ENCODE results near the gene DIP2C.
"Not testable (repeated sequence)": the region's sequence is repeated elsewhere in the genome, so short reads cannot be mapped to it uniquely, and the experiment has no call there.

The DIP2C gene

GRCh38 chr10:435397-435796 is 254.1 kb downstream of the DIP2C start:
- no peak for DNase-seq

DNA sequence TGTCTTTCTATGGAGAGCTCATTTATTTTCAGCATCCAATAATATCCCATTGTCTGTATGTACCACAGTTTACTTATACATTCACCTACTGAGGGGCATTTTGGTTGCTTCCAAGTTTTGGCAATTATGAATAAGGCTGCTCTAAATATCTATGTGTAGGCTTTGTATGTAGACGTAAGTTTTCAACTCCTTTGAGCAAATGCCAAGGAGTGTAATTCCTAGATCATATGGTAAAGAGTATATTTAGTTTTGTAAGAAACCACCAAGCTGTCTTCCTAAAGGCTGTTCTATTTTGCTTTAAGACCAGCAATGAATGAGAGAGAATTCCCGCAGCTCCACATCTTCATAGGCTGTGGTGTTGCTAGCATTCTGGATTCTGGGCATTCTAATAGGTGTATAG is 259.8 kb downstream of the DIP2C start:
- no peak for DNase-seq

- peak; percentile 35 for DNase-seq
Measured at GRCh38 chr10:427761-428519, 261.5 kb downstream of the DIP2C start.

DNA sequence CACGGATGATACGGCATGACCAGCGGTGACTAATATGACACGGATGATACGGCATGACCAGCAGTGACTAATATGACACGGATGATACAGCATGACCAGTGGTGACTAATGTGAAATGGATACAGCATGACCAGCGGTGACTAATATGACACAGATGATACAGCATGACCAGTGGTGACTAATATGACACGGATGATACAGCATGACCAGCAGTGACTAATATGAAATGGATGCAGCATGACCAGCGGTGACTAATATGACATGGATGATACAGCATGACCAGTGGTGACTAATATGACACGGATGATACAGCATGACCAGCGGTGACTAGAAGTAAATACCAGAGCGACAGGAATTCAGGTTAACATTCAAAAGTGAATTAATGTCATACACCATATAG is 264.1 kb downstream of the DIP2C start:
- DNase-seq: not testable (repeated sequence)

DNA sequence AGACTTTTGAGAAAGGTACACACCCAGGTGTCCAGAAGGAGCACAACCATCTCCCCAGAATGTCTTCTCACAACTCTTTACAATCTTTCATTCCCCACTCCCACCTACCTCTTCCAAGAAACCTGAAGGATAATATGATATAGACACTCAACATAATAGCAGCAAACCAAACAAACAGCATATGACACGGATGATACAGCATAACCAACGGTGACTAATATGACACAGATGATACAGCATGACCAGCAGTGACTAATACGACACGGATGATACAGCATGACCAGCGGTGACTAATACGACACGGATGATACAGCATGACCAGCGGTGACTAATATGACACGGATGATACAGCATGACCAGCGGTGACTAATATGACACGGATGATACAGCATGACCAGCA is 264.7 kb downstream of the DIP2C start:
- DNase-seq: not testable (repeated sequence)

DNA sequence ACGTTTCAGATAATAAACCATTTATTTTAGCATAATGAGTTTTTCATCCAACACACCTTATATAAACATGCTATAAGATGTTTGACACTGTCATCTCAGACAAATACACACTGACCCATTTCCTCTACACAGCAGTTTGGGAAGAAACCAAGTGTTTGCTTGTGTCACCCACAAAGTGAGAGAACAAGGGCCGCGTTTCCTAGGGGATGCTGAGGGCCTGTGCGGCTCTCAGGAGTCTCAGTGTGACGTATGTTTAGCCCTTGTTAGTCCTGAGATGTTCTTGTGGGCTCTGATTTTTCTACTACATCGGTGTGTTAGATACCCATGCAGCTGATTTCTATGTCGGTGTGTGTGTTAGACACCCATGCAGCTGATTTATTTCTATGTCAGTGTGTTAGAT is 266.3 kb downstream of the DIP2C start:
- DNase-seq: no peak

GRCh38 chr10:422675-423074 is 266.8 kb downstream of the DIP2C start:
- DNase-seq: no peak

GRCh38 chr10:422241-422640 is 267.2 kb downstream of the DIP2C start:
- DNase-seq: no peak

- no peak for DNase-seq
Measured at GRCh38 chr10:421170-421569, 268.3 kb downstream of the DIP2C start.

DNA sequence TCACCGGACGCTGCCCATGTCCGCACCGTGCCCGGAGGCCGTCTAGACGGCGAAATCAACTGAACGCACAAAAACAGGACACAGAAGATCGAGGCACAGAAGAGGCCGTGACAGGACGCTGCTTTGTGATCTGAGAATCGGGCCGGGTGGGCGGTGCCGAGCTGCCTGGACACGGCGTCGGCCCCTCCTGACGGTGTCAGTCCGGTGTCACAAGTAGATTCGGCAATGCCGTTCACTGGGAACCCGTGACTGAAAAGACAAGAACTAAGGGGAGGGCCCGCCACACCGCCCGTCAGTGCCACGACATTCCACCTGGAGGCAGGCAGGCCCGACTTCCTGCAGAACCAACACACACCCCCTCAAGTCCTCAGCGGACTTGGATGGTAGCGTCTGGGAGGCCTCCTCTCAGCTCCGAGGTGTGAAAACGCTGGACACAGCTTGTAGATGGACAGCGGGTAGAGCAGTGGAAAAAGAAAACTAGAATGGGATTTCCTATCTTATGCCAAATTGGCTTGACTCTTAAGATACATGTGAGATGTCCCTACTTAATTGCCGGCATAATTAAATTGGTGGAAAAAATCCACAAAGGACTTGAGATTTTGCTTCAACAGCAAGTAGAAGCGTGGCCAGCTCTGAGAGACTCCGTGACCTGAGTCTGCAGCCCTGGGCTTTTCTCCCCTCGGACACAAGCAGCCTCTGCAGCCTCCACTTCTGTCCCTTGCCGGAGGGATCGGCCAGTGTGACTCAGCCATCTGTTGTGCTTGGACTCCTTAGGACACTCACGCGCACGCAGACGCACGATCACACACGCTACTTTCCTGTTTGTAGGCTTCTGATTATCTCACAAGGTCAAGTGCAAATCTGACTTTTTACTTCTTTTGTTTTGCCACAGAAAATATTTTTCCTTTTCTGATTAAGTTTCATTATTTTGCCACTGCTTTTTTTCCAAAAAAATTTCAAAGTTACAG is 269.0 kb downstream of the DIP2C start:
- DNase-seq: no peak

DNA sequence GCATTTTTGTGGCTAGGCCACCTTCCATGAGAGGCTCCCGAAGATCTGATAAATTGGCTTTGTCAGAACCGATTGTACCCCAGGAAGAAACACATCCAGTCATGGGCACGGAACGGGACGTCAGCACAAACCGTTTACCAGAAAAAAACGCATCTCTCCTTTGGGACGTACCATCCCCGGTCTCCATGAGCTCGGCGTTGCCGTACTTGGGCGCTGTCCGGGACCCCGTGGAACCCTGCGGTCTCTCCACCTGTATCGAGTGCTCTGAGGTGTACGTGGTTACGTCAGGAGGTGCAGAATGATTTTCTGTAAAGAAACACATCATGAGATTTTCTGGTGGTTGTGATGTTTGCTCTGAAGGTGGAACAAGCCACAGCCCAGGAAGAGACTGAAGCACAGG is 270.6 kb downstream of the DIP2C start:
- no peak for DNase-seq

- DNase-seq: no peak
Measured at GRCh38 chr10:418226-418625, 271.2 kb downstream of the DIP2C start.

GRCh38 chr10:416091-416515 is 273.4 kb downstream of the DIP2C start:
- no peak for DNase-seq

DNA sequence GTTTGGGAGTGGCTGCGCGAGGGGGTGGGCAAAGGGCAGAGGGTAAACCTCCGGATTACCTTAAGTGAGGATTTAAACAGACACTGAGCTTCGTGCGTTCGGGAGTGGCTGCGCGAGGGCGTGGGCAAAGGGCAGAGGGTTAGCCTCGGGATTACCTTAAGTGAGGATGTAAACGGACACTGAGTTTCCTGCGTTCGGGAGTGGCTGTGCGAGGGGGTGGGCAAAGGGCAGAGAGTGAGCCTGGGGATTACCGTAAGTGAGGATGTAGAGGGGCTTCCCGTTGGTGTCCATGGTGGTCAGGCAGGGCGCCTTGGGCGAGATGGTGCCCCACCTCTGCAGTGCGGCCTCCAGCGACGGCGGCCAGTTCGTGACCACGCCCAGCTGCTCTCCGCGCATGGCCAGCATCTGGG is 275.8 kb downstream of the DIP2C start:
- DNase-seq: no peak

DNA sequence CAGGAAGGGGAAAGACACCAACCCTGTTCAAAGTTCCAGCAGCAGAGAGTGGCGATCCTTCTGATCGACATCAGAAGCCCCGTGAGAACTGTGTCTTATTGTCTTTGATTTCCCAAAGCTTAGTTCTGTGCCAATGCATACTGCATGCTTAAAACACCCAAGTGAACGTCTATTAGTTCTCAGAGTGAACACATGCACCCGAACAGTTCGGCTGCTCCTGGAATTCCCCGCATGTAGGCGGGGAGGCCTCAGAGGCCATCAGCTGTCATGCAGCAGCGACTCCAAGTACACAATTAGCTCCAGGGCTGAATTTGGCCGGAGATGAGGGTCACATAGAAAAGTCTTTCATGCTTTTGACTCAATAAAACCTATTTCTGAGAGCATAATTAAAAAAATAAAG is 277.4 kb downstream of the DIP2C start:
- DNase-seq: no peak

DNA sequence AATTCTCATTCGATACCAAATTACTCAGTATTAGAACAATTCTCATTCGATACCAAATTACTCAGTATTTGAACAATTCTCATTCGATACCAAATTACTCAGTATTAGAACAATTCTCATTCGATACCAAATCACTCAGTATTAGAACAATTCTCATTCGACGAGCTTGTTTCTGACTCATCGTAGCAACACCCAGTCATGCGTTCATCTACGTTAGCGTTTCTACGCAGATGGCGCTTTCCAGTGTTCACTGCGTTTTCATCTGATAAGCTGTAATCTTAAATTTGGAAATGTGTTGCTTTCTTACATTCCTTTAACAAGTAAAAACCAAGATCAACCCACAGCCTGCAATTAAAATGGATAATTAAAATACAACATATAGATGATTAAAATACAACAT is 277.9 kb downstream of the DIP2C start:
- DNase-seq: no peak

DNA sequence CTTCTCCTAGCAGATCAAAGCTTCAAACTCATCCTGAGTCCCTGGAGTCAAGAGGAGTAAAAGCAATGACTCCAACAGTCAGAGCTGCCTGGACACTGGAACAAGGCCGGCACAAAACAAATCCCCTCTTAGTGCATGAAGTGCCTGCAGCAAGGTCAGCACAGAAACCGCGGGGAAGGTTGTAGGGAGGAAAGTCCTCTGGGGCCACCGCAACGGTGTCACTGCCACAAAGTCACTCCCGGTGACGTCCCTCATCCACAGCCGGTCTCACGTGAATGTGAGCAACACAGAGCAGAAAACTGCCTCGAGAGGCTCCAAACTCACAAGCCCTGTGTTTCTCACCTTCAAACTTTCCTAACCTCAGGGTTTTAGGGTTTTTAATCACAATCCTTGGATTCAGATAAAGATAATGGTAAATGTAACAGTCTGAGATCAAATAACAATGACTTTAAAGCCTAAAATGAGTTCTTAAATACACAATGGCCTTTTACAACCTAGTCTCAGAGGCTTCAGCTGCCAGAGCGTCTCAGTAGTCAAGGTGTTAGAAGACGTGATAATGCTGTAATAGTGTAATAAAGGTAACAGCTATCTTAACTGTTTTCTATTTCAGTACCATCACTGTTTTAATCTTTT is 279.9 kb downstream of the DIP2C start:
- DNase-seq: no peak

DNA sequence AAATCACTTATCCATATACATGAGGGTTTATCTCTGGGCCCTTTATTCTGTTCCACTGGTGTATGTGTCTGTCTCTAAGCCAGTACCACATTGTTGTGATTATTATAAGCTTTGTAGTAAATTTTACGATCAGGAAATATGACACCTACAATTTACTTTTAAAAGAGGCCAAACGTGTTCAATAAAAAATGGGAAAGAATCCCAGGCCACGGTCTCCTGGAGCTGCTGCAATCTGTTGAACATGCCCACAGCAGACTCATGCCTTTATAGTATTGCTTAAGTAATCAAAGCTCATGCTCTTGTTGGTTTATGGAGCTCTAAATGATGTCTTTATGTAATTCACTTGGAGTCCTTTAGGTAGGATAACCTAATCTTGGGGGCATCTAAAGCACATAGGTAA is 281.2 kb downstream of the DIP2C start:
- peak; percentile 69 for DNase-seq

- DNase-seq: no peak
Measured at GRCh38 chr10:406976-407375, 282.5 kb downstream of the DIP2C start.

DNA sequence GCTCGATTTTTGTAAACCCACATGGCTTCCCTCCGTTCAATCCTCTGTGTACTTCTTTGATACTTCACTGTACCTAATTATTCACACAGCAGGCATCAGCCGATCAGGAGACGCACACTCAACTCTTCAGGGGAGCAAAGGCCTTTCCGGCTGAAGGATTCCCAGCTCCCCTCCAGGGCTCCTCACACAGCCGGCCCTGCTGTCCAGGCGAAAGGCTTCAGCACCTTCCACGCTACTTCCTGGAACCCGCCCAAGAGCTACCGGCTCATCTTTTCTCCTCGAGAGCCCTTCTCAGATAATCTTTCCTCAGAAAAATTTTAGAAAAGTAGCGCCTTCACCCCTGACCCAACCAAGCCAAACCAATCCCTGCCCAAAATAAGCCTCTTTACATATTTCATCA is 283.8 kb downstream of the DIP2C start:
- DNase-seq: no peak

DNA sequence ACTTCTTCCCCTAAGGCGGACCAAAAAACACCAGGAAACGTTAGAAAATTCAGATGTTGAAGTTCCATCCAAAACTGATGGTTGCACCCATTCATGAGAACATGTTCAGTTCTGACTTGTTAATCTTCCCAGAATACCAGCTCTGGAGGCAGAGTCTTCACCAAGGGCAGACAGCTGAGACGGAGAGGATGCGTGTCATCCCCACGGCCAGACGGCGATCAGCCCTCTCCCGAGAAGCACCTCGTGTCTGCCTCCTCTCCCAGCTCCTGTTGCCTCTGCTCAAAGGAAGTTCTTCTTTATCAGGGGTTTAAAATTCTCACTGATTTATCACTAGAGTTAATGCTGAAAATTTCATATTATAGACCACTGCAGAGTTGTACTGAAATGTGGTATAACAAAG is 284.5 kb downstream of the DIP2C start:
- no peak for DNase-seq

DNA sequence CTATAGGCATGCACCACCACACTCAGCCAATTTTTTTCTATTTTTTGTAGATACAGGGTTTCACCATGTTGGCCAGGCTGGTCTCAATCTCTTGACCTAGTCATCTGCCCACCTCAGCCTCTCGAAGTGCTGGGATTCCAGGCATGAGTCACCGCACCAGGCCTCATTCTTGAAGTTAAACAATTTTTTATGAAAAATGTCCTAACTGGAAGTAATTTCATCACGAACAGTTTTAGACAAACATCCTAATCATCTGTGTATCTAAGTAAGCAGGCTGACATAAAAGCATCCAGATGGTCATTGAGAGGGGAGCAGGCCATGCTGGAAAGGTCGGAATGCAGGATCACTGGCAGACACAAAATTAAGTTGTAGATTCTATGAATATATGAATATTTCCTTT is 285.1 kb downstream of the DIP2C start:
- DNase-seq: no peak

- DNase-seq: no peak
Measured at GRCh38 chr10:398954-399353, 290.5 kb downstream of the DIP2C start.

Data from NCI-H146 (cell line).